HG02970 (cell line): Measurements from ENCODE around the gene QRFP.

Source experiments
- ATAC-seq: cut with Tn5 transposase; IDR thresholded peaks from one replicate; pipeline ENCODE4 v1.9.1; 2021; ENCODE audit warnings: mild to moderate bottlenecking, moderate library complexity, moderate number of reproducible peaks; ENCODE audit not compliant: unreplicated experiment, low FRiP score

QRFP gene

DNA sequence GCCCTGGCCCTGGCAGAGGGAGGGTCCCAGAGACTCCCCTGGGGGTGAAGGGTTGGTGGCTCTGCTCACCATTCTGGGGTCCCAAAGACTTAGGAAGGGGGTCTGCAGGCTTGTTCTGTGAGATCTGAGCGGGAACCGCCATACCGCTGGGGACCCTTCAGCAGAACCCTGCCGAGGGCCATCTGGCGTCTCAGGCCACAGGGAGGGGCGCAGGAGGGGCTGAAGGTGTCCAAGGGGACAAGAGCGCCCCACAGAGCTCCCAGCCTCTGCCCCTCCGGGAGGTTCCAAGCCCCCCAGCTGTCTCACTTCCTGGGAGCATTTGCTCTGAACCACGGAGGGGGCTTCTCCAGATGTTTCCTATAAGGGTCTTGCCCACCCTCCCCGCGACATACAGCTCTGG lies 37.6 kb upstream of the QRFP start:
- ATAC-seq, result no peak

DNA sequence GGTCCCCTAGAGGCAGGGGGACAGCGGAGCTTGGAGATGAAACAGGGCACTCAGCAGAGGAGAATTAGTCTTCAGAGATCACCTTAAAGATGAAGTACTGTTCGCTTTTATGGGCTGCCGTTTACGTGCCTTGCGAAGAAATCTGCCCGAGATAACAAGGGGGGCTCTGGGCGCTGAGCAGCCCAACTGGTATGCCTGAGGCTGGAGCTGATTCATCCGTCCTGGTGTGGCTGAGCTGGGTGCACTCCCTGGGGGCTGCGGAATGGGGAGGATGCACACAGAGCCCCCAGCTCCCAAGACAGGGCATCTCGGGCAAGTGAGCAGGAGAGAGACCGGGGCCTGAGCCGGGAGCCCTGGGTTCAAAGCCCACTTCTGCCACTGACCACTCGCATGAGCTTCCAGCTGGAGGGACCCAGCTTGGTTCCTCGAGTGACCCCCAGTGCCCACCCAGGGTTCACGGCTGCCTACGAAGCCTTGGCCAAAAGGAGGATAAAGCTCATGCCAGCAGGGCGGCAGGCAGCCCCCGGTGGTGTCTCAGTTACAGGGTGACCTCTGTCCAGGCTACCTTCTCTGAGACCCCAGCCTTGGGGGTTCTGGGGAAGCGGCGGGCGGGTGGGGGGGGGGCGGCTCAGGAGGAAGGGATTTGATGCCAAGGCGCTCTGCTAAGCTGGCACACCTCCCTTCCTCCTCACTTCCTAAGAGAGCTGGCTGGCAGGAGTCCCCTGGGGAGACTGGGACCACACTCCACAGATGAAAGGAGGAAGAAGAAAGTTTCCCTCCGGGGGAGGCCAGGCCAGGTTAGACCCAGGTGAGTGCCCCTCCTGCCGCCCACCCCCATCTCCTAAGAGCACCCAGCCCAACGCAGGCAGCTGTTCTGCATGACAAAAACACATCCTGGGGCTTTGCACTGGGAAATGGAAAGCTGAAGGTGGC lies 36.8 kb upstream of the QRFP start:
- ATAC-seq, result no peak

DNA sequence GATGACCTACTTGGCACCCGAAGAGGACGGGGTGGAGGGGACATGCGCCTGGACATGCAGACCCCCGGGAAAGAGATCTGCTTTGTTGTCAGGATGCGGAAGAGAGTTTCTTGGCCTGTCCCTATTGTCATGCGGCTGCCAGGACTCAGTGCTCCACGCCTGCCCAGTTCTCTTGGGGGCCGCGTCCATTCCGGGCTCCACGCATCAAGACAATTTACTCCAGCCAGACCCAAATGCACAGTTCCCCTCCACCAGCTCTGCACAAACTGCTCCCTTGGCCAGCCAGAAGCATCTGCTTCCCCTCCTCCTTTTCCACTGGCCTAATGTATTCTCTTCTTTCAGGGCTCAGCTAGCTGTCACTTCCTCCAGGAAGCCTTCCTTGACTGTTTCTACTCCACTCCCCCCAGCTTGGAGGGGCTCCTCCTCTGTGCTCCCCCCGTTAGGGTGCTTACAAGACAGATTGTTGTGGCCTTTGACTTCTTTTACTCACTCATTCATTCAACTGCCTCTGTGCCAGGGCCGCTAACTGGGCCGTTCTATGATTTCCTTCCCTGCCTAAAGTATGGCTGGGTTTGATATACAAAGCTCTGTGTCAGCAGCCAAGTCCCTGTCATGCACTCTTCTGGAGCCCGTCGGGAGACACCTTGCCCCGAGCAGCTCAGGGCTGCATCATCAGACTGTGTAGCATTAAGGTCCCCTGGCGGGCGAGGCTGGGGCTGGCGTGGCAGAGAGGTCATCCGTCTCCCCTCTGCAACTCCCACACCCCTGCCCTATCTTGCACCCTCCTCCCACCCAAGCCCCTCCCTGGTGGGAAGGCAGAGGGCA lies 35.9 kb upstream of the QRFP start:
- ATAC-seq, result no peak

DNA sequence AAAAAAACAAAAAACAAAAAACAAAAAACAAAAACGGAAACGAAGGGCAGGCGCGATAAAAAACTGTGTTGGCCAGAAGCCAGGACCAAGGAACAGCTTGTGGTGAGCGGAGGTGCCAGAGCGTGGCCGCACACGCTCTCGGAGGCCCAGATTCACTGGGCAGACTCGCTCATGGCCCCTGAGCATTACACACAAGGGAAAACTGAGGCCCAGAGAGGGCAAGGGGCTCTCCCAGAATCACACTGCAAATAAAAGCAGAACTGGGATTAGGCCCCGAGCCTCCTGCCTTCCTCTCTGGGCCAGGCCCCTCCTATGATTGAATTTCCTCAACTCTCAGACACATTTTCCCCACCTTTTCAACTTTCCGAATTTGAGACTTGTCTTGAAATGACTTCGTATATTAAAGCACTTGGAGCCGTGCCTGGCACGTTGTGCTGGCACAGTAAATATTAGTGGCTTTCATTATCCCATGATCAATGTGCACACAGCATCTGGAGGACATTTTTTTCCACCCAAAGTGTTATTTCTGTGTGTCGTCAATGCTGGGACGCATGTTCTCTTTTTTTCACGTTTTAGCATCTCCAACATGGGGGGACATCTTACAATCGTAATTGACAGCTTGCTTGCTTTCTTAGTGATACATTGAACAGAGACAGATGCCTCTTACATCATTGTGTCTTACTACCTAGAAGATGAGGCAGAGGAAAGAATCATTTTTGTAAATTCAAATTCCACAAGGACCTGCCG lies 35.1 kb upstream of the QRFP start:
- no peak for ATAC-seq

DNA sequence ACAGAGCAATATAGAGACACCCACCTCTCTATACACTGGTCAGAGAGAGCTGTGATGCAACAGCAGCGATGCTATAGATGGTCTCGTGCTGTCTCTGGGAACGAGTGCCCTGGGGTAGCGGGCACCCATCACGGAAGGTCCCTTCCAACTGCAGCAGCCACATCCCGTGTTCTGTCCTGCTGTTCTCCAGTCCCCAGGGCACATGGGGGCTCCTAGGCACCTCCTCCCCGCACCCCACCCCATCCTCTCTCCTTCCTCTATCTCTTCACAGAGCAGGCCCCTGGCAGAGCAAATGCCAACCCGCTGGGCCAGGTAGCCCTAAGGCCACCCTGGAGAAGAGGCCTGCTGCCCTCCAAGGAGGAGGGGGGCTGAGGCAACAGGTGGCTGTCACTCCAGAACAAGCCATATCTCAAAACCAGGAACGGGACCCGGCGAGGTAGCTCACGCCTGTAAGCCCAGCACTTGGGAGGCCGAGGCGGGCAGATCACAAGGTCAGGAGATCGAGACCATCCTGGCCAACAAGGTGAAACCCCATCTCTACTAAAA lies 34.3 kb upstream of the QRFP start:
- ATAC-seq, result no peak

DNA sequence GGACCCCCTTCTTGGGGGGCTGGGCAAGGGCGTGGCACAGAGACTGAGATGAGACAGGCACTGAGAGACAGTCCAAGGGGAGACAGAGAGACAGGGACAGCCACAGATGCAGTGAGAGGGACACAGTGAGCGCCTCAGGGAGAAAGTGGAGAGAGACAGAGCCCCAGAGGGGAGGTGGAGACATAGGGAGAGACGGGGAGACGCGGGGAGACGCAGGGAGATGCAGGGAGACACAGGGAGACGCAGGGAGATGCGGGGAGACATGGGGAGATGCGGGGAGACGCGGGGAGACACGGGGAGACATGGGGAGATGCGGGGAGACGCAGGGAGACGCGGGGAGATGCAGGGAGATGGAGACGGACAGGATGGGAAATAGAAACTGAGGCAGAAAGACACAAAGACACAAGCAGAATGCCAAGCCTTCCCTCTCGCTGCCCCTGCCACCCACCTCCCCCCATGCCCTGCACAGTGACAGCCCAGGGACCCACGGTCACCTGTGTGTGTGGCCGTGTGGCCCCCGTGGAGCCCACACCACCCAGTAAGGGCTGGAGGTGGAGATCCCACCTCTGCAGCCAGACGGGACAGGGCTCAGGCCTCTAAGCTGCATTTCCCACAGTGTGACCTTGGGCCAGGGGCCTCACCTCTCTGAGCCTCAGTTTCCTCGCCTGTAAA lies 33.7 kb upstream of the QRFP start:
- no peak for ATAC-seq

DNA sequence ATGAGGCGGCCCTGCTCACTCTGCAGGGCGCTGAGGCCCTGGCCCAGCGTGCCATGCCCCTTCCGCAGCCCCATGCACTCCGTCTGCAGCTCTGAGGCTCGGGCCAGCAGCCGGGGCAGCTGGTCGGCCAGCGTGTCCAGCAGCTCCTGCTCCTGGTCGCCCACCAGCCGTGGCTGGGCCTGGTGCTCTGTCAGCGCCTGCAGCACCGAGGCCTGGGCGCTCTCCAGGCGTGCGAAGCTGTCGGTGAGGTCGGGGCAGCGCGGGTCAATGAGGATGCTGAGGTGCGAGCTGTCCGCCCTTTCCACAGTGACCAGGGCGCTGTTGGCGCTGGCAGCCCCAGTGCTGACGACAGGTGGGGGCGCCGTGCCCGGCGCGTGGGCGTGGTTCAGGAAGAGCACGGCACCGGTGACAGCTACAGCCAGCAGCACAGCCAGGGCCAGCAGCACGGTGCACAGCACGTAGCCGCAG lies 33.0 kb upstream of the QRFP start:
- ATAC-seq, result no peak

DNA sequence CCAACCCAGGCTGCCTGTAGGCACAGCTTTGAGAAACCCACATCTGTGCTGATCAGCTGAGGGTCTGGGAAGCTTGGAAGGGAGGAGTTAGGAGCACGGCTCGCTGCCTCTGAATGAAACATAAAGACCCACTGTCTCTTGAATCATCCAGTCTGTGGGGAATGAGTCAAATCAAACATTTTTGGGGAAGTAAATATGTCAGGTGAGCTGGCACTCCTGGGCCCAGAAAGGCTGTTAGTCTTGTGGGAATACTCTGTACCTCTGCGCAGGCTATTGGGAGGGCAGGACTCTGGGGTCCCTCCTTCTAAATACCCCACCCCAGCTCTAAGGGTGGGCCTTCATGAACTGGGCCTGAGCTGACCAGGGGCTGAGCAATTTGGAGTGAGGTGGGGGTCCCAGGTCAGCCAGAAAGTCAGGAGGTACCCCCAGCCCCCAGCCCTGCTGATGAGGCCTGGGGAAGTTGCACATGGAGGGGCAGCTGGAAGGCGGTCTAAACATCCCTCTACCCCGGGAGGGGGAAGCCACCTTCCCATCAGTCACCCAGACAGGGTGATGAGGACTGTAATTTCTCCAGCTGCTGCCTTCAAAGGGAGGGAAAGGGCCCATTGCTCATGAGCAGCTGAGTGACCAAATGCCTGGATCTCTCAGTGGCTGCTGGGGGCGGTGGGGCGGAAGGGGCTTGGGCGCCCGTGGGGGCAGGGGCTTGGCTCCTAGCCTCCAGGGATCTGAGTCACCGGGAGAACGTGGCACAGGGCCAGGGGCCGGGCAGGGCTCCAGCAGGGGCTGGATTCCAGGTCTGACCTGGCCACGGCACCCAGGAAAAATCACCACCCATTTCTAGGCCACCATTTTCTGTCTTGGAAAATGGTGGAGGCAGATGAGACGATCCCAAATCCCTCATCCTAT lies 31.6 kb upstream of the QRFP start:
- no peak for ATAC-seq

DNA sequence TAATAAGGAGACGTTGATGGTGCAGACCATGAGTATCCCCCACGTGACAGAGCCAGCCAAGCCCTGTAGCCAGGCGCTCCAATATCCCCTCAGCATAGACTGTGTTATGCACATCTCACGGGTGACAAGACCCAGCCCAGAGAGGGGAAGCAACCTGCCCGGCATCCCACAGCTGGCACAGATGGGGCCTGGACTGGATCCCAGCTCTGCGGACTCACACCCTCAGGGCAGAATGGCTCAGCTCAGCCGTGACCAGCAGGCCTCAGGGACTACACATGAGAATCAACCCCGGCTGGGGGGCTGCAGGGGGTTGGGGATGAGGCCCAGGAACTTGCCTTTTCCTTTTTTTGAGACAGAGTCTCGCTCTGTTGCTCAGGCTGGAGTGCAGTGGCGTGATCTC lies 30.7 kb upstream of the QRFP start:
- no peak for ATAC-seq

DNA sequence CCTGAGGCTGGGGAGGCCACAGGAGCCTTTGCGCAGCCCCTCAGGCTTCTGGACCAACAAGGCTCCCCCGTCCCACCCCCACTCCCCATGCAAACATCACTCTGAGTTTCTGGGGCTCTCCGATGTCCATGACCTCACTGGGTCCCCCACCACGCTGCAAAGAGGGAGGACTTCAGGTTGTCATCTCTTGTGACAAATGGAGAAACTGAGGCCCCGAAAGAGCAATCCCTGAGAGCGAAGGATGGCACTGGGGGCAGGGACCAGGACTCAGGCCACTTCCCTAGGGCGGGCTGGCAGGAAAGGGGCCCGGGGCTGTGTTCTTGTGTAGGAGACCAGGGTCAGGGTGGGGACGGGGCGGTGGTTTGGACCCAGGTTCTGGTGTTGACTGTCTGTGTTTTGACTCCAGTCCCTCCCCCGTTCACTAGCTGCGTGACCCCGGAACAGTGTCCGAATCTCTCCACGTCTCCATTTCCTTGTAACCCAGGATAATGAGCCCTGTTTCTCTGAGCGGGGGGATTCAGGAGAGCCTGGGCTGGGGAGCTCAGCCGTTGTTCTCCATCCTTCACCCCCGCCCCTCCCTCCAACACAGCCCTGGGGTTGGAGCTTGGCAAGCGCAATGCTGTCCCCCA lies 28.6 kb upstream of the QRFP start:
- no peak for ATAC-seq

DNA sequence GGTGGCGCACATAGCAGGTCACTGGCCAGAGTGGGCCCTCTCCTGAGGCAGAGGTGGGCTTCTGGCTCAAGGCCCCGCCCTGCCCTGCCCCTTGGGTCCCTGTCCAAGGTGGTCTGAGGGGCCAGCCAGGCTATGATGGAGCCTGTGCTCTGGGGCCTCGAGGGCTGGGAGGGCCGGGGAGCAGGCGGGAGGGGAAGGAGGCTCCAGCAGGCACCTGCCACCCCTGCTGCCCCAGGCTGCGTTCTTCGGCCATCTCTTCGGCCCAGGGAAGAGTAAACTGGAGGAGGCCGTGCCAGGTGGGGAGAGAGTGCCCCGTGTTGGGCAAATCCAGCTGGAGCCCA lies 27.8 kb upstream of the QRFP start:
- ATAC-seq, result no peak

DNA sequence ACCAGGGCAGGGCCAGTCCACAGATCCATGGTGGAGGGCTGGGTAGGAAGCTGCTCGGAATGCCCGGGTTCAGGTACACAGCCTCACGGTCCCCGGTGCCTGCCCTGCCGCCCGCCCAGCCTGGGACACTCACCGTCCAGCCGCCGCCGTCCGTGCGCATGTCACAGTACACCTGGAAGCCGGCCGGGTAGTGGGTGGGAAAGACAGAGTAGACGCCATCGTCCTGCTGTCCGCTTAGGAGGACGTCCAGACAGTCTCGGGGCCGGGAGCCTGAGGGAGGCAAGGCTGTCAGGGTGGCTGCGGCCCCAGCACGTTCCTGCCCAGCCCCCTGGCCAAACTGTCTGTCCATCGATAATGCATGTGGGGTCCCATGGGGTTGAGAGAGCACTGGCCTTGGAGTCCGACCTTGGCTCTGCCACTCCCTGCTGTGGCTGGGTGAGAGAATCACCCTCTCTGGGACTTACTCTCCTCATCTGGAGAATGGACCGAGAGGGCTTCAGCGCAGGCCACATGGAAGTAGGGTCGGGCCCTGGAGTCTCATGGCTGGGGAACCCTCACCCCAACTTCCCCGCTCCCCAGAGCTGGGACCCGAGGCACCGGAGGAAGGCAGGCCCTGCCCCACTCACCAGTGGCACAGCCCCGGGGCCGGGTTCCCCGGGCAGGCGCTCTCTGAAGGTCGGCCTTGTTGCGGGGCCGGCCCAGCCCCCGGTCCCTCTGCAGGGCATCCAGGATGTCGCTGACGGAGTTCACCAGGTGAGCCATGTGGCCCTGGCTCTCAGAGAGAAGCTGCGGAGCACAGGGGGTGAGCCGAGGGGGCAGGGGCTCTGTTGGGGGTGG lies 27.2 kb upstream of the QRFP start:
- no peak for ATAC-seq

DNA sequence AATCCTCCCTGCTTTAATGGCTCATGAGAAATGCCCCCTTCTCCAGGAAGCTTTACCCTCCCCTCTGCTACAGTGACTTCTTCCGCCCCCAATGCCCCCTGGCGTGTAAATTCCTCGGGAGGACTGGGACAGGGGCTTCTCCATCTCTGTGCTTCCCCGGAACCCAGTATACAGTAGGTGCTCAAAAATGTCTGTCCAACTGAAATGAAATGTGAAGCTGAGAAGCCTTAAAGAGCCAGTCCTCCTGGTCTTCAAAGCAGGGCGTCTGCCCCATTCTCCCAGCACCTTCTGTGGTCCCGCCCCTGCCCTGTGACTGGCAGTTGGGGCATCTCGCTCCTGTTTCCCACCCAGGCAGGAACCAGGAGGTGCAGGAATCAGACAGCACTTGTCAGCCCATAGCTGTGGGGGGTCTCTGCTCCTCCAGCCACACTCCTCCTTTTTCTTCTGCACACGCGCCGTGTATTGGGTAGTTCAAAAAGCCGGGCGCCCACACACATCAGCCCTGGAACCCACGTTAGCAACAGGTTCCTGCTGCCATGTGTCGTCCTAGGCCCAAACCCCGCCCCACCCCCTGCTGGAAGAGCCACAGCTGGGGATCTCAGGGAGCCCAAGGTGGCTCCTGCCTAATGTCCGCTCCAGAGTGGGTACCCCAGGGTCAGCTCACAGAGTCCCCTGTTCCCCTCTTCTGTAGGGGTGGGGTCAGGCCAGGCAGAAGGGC lies 26.4 kb upstream of the QRFP start:
- ATAC-seq, result no peak

DNA sequence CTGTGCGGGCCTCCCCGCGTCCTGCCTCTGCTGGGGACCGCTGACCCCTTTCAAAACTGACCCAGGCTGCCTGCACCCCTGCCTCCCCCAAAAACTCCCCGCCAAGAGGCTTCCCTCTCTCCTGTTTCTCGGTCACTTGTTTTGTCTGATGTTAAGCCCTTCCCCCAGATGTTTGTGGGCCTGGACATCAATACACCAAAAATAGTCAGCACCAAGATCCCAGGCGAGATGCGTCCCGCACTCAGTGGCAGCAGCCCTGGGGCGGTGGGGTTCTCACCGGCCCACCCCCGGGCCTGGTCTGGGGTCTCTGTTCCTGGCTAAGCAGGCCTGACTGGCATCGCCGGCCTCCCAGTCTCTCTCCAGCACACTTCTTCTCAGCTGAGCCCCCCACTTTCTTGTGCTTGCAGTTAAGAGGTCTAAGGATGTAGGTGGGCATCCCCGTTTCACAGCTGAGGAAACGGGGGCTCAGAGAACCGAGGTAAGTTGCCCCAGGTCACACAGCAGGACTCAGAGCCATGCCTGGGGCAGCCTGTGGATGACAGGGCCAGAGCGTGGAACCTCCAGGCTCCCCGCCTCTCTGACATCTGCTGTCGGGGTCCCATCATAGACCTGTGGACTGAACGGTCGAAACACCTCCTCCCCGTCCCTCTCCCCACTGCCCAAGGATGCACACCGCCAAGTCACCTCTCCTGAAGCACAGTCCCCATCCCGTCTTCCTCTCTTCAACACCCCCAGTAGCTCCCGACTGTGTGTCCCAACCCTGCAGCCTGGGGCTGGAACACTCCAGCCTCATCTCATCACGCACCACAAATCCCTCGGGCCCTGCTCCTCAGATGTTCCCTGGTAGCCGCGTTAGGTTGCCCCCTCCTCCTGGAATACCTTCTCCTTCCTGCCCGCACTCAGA lies 25.6 kb upstream of the QRFP start:
- ATAC-seq, result no peak

DNA sequence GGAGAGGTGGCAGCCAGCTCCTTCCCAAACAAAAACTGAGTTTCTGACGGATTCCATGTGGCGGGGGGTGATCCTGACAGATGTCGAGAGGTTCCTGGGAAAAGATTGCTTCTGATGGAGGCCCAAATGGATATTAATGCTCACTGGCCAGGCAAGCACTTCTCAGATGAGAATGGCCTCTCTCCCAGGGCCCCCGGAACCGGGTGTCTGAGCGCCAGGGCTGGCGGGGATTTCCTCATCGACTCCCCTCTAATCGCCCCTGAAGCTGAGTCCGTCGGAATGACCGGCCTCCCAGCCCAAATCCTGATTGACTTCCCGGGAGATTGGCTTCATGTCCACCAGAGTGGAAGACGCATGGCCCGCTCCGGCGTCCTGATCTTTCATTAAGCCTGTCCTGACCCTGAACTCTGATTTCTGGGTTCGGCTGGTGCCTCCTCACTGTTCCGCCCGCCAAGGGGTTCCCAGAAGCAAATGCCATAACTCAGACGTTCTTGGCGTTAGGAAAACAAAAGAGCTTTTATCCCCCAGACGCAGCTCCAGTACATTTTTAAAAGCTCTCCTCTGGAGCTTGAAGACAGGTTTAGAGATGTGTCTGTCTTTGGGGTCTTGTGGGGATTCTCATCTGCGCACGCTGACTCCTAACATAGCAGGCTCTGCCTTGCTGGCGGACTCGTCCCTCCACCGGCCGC lies 24.8 kb upstream of the QRFP start:
- ATAC-seq, result no peak
